DMS53 (cell line): Measurements from ENCODE around the gene CCDC57.

Experiments used
- DNase-seq: peaks from one replicate; lab custom pipeline; 2025; lab: John Stamatoyannopoulos, UW

Gene CCDC57

GRCh38 chr17:82080048-82080788 lies 132.4 kb downstream of the CCDC57 start:
- no peak for DNase-seq

- peak; percentile 51 for DNase-seq
These were observed 133.5 kb downstream of the CCDC57 start for GRCh38 chr17:82079001-82079677.

GRCh38 chr17:82078433-82078832 lies 134.2 kb downstream of the CCDC57 start:
- no peak for DNase-seq

GRCh38 chr17:82077617-82078358 lies 134.9 kb downstream of the CCDC57 start:
- DNase-seq = no peak

GRCh38 chr17:82076785-82077591 lies 135.7 kb downstream of the CCDC57 start:
- DNase-seq = no peak

GRCh38 chr17:82076018-82076784 lies 136.4 kb downstream of the CCDC57 start:
- DNase-seq = no peak

- DNase-seq = no peak
These were observed 139.2 kb downstream of the CCDC57 start for GRCh38 chr17:82073446-82073845.

GRCh38 chr17:82072827-82073226 lies 139.8 kb downstream of the CCDC57 start:
- no peak for DNase-seq

GRCh38 chr17:82070611-82071010 lies 142.0 kb downstream of the CCDC57 start:
- DNase-seq = no peak

GRCh38 chr17:82065638-82066303 lies 146.9 kb downstream of the CCDC57 start, which contains the start of gene DUS1L:
TSS of gene DUS1L (minus strand) at chr17:82065804. CDS start at chr17:82065059, 745 bp downstream.
- peak; percentile 84 for DNase-seq

- peak; percentile 80 for DNase-seq
These were observed 147.4 kb downstream of the CCDC57 start for GRCh38 chr17:82065193-82065637.

GRCh38 chr17:82064433-82065192 lies 148.0 kb downstream of the CCDC57 start:
- peak; percentile 88 for DNase-seq

- DNase-seq = no peak
These were observed 148.9 kb downstream of the CCDC57 start for GRCh38 chr17:82063424-82064415.

GRCh38 chr17:82062984-82063368 lies 149.7 kb downstream of the CCDC57 start:
- DNase-seq = no peak

GRCh38 chr17:82062076-82062983 lies 150.3 kb downstream of the CCDC57 start:
- peak; percentile 46 for DNase-seq

GRCh38 chr17:82061047-82061925 lies 151.4 kb downstream of the CCDC57 start:
- DNase-seq = no peak
